HL-60 (cell line): ENCODE measurements around the gene C7orf25.

Source experiments
- DNase-seq, 2 experiments: peaks; one replicate each; pipeline ENCODE4 v3.0.0-alpha.2; 2010 to 2020; ENCODE audit warnings: low read depth in 1 of 2, low spot score in 1 of 2
- H3K27ac ChIP-seq: fragments of 250-450 bp; sonication (Bioruptor Pico); replicated peaks from 2 replicates; pipeline ENCODE4 v1.5.1; 2020; ENCODE audit warnings: mild to moderate bottlenecking, moderate library complexity
- H3K27me3 ChIP-seq: fragments of 250-450 bp; sonication (Bioruptor Pico); 2 replicates; pipeline ENCODE4 v1.5.1; 2021; ENCODE audit warnings: mild to moderate bottlenecking, moderate library complexity; ENCODE audit not compliant: insufficient read depth, poor library complexity, severe bottlenecking
- H3K4me3 ChIP-seq: replicated peaks from 2 replicates; pipeline ENCODE4 v1.5.1; 2011; ENCODE audit warnings: mild to moderate bottlenecking, control low read depth, low read length; ENCODE audit not compliant: insufficient read depth
- GABPA ChIP-seq: IDR thresholded peaks from 2 replicates; pipeline ENCODE4 v1.6.1; 2012; ENCODE audit warnings: low read depth
- POLR2AphosphoS5 ChIP-seq: IDR thresholded peaks from 2 replicates; pipeline ENCODE4 v1.6.1; 2012; ENCODE audit warnings: low read depth
- SPI1 ChIP-seq: IDR thresholded peaks from 2 replicates; pipeline ENCODE4 v1.6.1; 2012; ENCODE audit warnings: low read depth, mild to moderate bottlenecking, borderline replicate concordance
- TF ChIP-seq, protein P1 (sequence below): IDR thresholded peaks from 2 replicates; pipeline ENCODE4 v1.6.1; 2012; ENCODE audit warnings: low read depth; ENCODE audit not compliant: insufficient replicate concordance
- TF ChIP-seq, protein P2 (sequence below): IDR thresholded peaks from one replicate; pipeline ENCODE4 v1.5.1; 2011; ENCODE audit warnings: low read length, control low read depth, inconsistent platforms; ENCODE audit not compliant: insufficient read depth

Gene C7orf25

DNA sequence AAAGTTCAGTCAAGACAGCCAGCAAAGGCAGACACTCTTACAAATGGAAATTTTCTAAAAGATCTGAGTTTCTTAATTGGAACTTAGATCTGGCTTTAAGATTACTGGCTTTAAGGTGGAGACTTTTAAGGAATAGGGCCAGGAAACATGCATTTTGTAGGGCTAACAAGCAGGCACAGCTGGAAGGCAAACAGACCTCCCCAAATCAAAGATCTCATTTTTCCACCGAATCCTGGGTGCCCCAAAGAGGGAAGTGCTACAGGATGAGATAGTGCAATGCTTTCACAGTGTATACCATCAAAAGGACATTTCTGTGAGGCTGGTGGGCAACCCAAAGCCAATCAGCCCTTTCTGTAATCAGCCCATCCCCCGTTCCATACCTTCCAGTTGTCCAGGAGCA lies 47.7 kb upstream of the C7orf25 start:
- Histone ChIP-seq H3K27ac (no peak overlapping the region), H3K27me3 (no peaks in the 10 kb centered on the region), H3K4me3 (no peak overlapping the region)
- TF ChIP-seq, protein P1, sequence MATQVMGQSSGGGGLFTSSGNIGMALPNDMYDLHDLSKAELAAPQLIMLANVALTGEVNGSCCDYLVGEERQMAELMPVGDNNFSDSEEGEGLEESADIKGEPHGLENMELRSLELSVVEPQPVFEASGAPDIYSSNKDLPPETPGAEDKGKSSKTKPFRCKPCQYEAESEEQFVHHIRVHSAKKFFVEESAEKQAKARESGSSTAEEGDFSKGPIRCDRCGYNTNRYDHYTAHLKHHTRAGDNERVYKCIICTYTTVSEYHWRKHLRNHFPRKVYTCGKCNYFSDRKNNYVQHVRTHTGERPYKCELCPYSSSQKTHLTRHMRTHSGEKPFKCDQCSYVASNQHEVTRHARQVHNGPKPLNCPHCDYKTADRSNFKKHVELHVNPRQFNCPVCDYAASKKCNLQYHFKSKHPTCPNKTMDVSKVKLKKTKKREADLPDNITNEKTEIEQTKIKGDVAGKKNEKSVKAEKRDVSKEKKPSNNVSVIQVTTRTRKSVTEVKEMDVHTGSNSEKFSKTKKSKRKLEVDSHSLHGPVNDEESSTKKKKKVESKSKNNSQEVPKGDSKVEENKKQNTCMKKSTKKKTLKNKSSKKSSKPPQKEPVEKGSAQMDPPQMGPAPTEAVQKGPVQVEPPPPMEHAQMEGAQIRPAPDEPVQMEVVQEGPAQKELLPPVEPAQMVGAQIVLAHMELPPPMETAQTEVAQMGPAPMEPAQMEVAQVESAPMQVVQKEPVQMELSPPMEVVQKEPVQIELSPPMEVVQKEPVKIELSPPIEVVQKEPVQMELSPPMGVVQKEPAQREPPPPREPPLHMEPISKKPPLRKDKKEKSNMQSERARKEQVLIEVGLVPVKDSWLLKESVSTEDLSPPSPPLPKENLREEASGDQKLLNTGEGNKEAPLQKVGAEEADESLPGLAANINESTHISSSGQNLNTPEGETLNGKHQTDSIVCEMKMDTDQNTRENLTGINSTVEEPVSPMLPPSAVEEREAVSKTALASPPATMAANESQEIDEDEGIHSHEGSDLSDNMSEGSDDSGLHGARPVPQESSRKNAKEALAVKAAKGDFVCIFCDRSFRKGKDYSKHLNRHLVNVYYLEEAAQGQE: no peak
- TF ChIP-seq, protein P2, sequence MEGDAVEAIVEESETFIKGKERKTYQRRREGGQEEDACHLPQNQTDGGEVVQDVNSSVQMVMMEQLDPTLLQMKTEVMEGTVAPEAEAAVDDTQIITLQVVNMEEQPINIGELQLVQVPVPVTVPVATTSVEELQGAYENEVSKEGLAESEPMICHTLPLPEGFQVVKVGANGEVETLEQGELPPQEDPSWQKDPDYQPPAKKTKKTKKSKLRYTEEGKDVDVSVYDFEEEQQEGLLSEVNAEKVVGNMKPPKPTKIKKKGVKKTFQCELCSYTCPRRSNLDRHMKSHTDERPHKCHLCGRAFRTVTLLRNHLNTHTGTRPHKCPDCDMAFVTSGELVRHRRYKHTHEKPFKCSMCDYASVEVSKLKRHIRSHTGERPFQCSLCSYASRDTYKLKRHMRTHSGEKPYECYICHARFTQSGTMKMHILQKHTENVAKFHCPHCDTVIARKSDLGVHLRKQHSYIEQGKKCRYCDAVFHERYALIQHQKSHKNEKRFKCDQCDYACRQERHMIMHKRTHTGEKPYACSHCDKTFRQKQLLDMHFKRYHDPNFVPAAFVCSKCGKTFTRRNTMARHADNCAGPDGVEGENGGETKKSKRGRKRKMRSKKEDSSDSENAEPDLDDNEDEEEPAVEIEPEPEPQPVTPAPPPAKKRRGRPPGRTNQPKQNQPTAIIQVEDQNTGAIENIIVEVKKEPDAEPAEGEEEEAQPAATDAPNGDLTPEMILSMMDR: no peak
- TF ChIP-seq POLR2AphosphoS5 (no peak), SPI1 (peak; percentile 49; the same call in 1 of the 2 replicates)
- DNase-seq: no peak

DNA sequence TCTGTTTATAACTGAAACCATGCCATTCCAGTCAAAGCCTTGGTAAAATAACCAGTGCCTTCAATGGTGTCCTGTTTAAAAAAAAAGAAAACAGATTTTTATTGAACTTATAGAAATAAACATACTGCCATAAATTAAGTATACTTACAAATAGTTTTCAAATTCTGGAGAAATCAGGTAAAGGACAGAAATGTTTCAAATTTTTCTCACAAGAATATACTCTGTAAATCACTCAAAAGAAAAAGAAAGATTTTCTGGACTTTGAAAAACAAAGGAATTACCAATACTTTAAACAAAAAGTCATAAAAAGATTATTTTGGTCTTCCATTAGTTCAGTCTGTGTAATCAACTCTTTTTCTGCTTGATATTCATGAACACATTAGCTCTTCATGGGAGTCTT lies 44.2 kb upstream of the C7orf25 start:
- TF ChIP-seq, protein P2: no peak
- TF ChIP-seq POLR2AphosphoS5 (no peak), GABPA (no peak), SPI1 (no peak)
- TF ChIP-seq, protein P1: no peak
- DNase-seq: no peak
- no peak overlapping the region for H3K27ac ChIP-seq
- no peaks in the 10 kb centered on the region for H3K27me3 ChIP-seq
- no peak overlapping the region for H3K4me3 ChIP-seq

DNA sequence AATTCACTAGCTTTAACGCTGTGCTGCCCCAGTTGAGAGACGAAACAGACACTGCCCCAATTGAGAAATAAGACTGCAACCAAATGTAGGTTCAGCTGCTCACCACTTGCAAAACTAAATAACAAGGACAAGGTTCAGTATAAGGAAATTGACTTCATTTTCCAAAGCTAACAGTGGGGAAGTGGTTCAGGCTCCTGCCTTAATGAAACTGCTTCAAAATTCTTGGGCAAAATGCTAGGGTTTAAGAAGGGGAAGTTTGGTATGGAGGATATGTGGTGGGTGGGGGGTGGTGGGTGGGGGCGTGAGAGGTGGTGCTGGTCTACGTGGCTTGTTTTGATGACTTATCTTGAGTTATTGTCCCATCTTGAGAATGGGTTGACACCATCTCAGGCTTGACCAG lies 42.1 kb upstream of the C7orf25 start:
- Histone ChIP-seq H3K27ac (no peak overlapping the region), H3K4me3 (no peak overlapping the region), H3K27me3 (no peaks in the 10 kb centered on the region)
- peak; percentile 25; the same call in 1 of the 2 replicates for TF ChIP-seq SPI1
- no peak for TF ChIP-seq POLR2AphosphoS5
- no peak for DNase-seq

DNA sequence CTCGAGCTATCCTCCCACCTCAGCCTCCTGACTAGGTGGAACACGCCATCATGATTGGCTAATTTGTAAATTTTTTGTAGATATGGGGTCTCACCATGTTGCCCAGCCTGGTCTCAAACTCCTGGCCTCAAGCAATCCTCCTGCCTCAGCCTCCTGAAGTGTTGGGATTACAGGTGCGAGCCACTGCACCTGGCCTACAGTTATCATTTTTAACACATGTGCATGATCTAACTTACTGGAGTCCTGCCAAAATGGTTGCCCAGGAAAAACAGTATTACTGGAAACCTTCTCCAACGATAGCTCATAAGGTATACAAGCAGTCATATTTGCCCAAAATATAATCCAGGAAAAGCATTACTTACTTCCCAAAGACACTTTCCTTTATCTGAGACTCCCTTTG lies 40.5 kb upstream of the C7orf25 start:
- no peaks in the 10 kb centered on the region for H3K27me3 ChIP-seq
- TF ChIP-seq SPI1 (no peak), GABPA (no peak), POLR2AphosphoS5 (no peak)
- TF ChIP-seq, protein P1: no peak
- TF ChIP-seq, protein P2: no peak
- H3K4me3 ChIP-seq: no peak overlapping the region
- DNase-seq: no peak
- no peak overlapping the region for H3K27ac ChIP-seq
